GM12874 (cell line): ENCODE results near the gene SYPL2.

Experiments used
- TF ChIP-seq, protein P1 (sequence below): IDR thresholded peaks from 2 replicates; pipeline ENCODE4 v1.5.1; 2011; ENCODE audit warnings: low read depth, mild to moderate bottlenecking, control low read depth, low read length, moderate library complexity; ENCODE audit not compliant: insufficient read depth

The SYPL2 gene

DNA sequence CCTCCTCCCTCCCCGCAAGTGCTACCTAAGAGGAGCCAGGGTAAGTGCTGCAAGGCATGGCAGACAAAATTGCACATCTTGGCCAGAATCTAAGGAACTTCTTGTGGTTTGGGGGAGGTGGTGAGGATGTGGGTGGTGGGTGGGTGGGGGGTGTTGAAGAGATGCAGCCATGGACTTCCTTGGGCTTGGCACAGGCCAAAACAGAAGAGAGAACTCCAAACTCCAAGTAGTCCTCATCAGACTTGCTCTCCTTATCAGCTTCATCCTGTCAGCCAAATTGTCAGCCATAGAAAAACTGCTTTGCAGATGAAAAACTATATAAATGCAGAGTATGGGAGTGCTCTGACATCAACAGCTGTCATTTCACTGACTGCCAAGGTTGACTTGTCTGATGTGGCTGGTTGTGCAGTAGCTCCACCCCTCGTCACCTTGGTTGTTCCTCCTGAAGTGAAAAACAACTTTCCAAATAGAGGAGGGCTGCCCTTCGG, 36.1 kb downstream of the SYPL2 start:
- TF ChIP-seq, protein P1, sequence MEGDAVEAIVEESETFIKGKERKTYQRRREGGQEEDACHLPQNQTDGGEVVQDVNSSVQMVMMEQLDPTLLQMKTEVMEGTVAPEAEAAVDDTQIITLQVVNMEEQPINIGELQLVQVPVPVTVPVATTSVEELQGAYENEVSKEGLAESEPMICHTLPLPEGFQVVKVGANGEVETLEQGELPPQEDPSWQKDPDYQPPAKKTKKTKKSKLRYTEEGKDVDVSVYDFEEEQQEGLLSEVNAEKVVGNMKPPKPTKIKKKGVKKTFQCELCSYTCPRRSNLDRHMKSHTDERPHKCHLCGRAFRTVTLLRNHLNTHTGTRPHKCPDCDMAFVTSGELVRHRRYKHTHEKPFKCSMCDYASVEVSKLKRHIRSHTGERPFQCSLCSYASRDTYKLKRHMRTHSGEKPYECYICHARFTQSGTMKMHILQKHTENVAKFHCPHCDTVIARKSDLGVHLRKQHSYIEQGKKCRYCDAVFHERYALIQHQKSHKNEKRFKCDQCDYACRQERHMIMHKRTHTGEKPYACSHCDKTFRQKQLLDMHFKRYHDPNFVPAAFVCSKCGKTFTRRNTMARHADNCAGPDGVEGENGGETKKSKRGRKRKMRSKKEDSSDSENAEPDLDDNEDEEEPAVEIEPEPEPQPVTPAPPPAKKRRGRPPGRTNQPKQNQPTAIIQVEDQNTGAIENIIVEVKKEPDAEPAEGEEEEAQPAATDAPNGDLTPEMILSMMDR: no peak

GRCh38 chr1:109503935-109504334, 37.6 kb downstream of the SYPL2 start:
- TF ChIP-seq, protein P1: no peak

- TF ChIP-seq, protein P1: no peak
Measured at GRCh38 chr1:109504974-109505373, 38.6 kb downstream of the SYPL2 start.

DNA sequence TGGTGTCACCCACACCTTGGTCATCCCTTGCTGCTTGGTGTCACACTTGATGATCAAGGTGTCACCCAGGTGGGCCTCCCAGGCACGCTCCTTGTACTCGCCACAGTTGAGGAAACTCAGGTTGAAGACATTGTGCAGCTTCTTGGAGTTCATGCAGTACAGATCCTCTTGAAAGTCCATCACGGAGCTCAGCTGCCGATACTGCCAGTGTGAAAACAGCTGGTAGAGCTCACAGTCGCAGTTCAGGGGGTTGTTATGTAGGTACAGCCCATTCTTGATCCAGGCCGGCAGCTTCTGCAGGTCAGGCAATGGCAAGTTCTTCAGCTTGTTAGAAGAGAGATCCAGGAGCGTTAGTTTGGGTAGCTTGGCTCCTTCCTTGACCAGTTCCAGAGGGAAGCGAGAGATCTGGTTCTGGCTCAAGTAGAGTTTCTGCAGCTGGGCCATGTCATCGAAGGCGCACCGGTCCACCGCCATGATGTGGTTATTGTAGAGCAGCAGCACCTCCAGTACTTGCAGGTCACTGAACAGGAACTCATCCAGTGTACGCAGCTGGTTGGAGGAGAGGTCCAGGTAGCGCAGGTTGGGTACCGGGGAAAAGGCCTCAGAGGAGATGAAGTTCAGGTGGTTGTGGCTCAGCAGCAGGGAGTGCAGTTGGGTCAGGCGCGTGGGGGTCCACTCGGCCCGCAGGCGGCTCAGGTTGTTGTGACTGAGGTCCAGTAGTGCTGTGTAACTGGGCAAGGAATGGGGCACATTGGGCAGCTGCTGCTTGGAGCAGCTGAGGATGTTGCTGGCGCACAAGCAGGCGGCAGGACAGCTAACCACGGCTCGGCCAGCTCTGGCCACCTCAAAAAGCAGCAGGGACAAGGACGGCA, 41.9 kb downstream of the SYPL2 start:
- TF ChIP-seq, protein P1: no peak

DNA sequence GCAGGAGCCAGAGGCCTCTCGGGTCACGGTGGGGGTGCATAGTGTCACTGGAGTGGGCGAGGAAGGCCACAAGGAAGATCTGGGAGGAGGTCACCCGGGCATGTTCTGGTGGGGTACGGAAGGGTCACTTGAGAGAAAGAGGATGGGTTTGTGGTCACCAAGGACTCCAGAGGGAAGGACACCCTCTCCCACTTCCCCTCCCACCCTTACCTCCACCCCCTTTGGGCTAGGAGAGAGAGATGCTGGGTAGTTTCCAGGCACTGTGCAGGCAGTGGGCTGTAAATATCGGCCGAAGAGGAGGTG, 42.5 kb downstream of the SYPL2 start:
- TF ChIP-seq, protein P1: no peak

- TF ChIP-seq, protein P1: no peak
Measured at GRCh38 chr1:109509176-109510134, 43.1 kb downstream of the SYPL2 start, which contains the start of gene AMIGO1. TSS of gene AMIGO1 (minus strand) at chr1:109509727. CDS start at chr1:109508912, 815 bp downstream.
